GM12801 (cell line): ENCODE measurements around the gene ACOX3.

ENCODE experiments used
- CTCF ChIP-seq: IDR thresholded peaks from one replicate; pipeline ENCODE4 v1.5.1; 2011; ENCODE audit warnings: control low read depth; ENCODE audit not compliant: insufficient read length; ENCODE audit errors: extremely low read depth

The ACOX3 gene

DNA sequence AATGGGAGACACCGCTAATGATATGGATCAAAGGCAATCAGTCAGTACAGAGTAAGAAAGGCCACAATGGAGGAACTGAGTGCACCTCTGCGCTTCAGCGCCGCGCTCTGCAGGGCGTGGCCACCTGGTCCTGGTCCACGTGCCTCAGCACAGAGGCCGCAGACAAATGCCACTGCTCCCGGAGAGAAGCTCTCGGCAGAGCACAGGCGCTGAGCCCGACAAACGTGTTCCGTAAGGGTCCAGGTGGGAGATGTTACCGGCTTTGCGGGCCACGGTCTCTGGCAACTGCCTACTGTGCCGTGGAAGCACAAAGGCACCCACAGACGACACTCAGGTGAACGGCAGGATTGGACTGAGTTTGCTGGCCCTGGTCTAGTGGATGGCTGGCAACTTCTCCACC is 68.9 kb downstream of the ACOX3 start:
- TF ChIP-seq CTCF = no peak

DNA sequence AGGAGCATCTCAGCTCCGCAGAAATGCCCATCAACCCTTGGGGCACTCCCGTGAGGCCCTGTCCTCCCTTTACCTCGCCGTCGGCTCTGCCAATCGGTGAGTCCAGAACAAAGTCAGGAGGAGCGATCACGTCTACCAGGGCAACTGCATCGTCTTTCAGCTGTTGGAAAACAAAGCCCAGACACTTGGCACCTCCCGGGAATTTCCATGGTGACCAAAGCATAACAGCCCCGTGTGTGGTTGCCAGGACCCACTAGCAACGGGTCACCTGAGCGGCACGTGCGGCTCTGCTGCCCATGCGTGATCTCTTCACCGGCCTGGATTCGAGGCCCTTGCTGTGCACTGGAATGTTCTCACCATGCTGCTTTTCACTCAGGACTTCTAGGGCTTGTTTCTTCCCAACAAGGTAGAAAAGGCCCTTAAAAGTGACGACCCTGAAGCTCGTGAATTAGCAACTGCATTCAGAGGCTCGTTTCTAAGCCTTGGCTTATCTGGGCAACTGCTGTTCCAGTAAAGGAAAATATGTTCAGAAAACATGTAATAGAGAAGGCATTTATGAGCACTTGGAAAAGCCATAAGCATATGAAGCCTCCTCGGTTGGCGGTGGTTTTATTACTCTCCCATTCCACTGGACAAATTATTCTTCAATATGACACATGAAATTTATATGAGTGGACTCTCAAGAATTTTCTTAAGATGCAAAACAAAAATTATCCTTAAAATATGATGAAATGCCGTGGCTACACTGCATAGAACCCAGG is 69.5 kb downstream of the ACOX3 start:
- no peak for TF ChIP-seq CTCF

DNA sequence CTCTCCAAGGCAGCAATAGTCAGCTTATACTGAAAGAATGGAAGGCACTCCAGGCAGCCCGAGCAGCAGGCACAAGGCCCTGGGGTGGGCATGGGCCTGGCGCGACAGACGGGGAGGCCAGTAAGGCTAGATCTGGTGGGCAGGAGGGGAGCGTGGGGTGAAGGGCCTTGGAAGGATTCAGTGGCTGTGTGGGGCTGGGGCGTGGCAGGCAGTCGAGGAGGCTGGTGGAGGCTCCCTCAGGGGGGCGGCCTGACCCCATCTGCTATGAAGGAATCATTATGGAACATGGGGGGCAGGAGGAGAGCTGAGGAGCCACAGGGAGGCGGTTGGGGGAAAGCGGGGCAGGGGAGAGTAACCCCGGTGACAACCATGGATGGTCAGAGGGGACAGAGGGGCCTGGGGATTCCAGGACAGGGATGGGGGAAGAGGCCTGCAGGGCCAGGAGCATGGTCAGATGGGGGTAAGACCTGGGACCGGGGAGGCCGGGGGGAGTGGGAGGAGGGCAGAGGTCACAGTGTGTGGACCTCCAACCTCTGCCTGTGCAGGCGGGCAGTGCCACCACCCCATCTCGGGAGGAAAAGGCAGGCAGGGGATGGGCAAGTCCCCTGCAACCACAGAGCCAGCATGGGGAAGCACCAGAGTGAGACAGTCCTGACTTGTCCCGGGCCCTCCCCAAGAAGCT is 70.3 kb downstream of the ACOX3 start:
- TF ChIP-seq CTCF = no peak

DNA sequence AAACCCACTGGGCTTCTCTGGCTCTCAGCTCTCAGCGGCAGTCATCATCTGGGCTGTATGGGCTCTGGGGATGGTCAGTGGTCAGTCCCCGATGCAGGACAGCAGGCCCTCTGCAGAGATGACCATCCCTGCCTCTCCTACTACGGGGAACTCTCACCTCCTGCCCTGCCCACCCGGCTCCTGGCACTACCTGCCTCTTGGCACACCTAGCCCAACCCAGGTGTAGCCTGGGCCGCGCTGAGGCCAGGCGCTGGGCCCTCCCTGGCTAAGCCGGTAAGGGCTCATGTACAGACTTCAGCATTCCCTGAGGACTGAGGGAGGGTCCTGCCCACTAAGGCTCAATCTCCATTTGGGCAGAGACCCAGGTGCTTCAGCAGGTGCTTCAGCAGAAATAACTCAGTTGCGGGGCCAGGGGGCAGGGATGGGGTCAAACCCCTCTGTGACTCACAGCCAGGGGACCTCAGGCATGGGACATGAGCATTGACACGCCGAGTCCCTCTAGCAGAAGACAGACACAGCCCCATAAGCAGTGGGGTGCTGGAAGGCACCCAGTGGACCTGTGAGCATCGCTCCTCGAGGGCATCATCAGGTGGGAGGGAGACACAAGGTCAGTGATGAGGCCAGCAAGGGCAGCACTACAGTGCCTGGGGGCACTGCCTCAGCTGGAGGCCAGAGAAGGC is 71.0 kb downstream of the ACOX3 start:
- no peak for TF ChIP-seq CTCF

DNA sequence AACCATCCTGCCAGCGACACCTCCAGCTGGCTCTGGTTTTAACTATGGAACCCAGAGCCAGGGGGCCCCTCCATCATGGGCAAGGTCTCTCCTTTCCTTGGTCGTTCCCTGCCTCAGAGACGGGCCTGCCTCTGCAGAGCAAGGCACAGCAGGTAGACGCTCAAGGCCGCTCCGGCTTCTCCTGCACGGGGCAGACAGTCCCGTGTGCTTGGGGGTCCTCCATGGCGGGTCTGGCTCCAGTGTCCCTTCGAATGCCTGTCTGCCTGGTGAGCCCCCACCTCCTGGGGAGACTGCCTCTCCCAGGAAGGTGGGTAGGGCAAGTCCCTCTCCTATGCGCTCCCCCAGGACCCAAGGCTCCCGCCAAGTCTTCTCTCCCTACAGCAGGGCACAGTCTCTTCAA is 71.5 kb downstream of the ACOX3 start:
- no peak for TF ChIP-seq CTCF

- TF ChIP-seq CTCF = no peak
Measured at GRCh38 chr4:8368061-8368481, 72.5 kb downstream of the ACOX3 start.

- TF ChIP-seq CTCF = no peak
Measured at GRCh38 chr4:8366601-8367000, 73.9 kb downstream of the ACOX3 start.
